NCI-H2196 (cell line): Measurements from ENCODE around the gene POU2AF1.

ENCODE experiments used
- DNase-seq: peaks from one replicate; lab custom pipeline; 2025; ENCODE audit not compliant: unreplicated experiment; lab: John Stamatoyannopoulos, UW

The POU2AF1 gene

GRCh38 chr11:111362887-111363411 is 16.1 kb downstream of the POU2AF1 start:
- no peak for DNase-seq

GRCh38 chr11:111361874-111362273 is 17.2 kb downstream of the POU2AF1 start:
- no peak for DNase-seq

- DNase-seq = no peak
These were observed 17.8 kb downstream of the POU2AF1 start for GRCh38 chr11:111361052-111361801.

GRCh38 chr11:111360150-111361043 is 18.7 kb downstream of the POU2AF1 start:
- no peak for DNase-seq

GRCh38 chr11:111359223-111360149 is 19.6 kb downstream of the POU2AF1 start:
- no peak for DNase-seq

GRCh38 chr11:111358038-111359001 is 20.8 kb downstream of the POU2AF1 start:
- no peak for DNase-seq

- DNase-seq = no peak
These were observed 21.7 kb downstream of the POU2AF1 start for GRCh38 chr11:111357150-111358037.

GRCh38 chr11:111356660-111357048 is 22.4 kb downstream of the POU2AF1 start:
- DNase-seq = no peak

- DNase-seq = no peak
These were observed 23.0 kb downstream of the POU2AF1 start for GRCh38 chr11:111355956-111356659.

GRCh38 chr11:111355101-111355500 is 24.0 kb downstream of the POU2AF1 start:
- no peak for DNase-seq

GRCh38 chr11:111354601-111354891 is 24.5 kb downstream of the POU2AF1 start:
- no peak for DNase-seq

- no peak for DNase-seq
These were observed 25.1 kb downstream of the POU2AF1 start for GRCh38 chr11:111353776-111354600.

GRCh38 chr11:111352935-111353710 is 26.0 kb downstream of the POU2AF1 start:
- no peak for DNase-seq

- no peak for DNase-seq
These were observed 26.8 kb downstream of the POU2AF1 start for GRCh38 chr11:111352231-111352746.

- DNase-seq = no peak
These were observed 27.6 kb downstream of the POU2AF1 start for GRCh38 chr11:111351374-111352055.

GRCh38 chr11:111350811-111351210 is 28.3 kb downstream of the POU2AF1 start:
- DNase-seq = no peak
